ENCODE data around the gene OPN1SW. TPM values are rescaled to one million over a fixed set of nuclear protein-coding genes. Genes with fewer than 3 reads are reported as not detected.
A peak's percentile ranks its signal among the peaks of the same experiment; 100 is the strongest.

OPN1SW gene
- total and polyA plus RNA-seq, 12 donors: not detected

- H3K4me3 ChIP-seq: no peak overlapping the region
- no peak overlapping the region for H3K27ac ChIP-seq
- TF ChIP-seq POLR2A (IDR thresholded peaks at IDR 0.05) (no peak), CTCF (IDR thresholded peaks at IDR 0.05) (no peak)
- H3K36me3 ChIP-seq (replicated peaks in 1 of 2): no peaks in the 10 kb centered on the region
- H3K4me1 ChIP-seq (replicated peaks in 1 of 2): no peaks in the 10 kb centered on the region
- WGBS, 4 donors: 88 to 97% (median 91%) methylated on average over 5 of the region's 5 CpGs
- DNase-seq: no peak
- intact Hi-C loops (cut with DNase I): no loop called here
- no peaks in the 10 kb centered on the region for H3K27me3 ChIP-seq
- H3K9me3 ChIP-seq (replicated peaks in 1 of 3): no peaks in the 10 kb centered on the region
These were observed 5.5 kb upstream of the OPN1SW start for GRCh38 chr7:128781126-128781525.

- intact Hi-C loops (cut with DNase I): no loop called here
- Histone ChIP-seq H3K9me3 (replicated peaks in 1 of 3) (no peaks in the 10 kb centered on the region), H3K4me3 (no peak overlapping the region), H3K27me3 (no peaks in the 10 kb centered on the region), H3K36me3 (replicated peaks in 1 of 2) (no peaks in the 10 kb centered on the region), H3K27ac (no peak overlapping the region), H3K4me1 (replicated peaks in 1 of 2) (no peaks in the 10 kb centered on the region)
- TF ChIP-seq CTCF (IDR thresholded peaks at IDR 0.05) (no peak), POLR2A (IDR thresholded peaks at IDR 0.05) (no peak)
- DNase-seq: no peak
- 97 to 100% (median 97%) methylated on average over 3 to 5 of the region's 5 CpGs for WGBS, 4 donors
These were observed 3.4 kb upstream of the OPN1SW start for GRCh38 chr7:128778946-128779345.

- WGBS, 4 donors: 39 to 49% (median 44%) methylated on average over 5 of the region's 5 CpGs
- Histone ChIP-seq H3K27me3 (no peaks in the 10 kb centered on the region), H3K4me1 (replicated peaks in 1 of 2) (no peaks in the 10 kb centered on the region), H3K27ac (peak overlapping the region in 2 of 5 donors; percentile 16 to 37), H3K36me3 (replicated peaks in 1 of 2) (peaks cover 0 to 8% of the 10 kb centered on the region in 2 donors), H3K9me3 (replicated peaks in 1 of 3) (no peaks in the 10 kb centered on the region), H3K4me3 (no peak overlapping the region)
- intact Hi-C loops (cut with DNase I): no loop called here
- DNase-seq: peak in 1 of 7 donors; percentile 40
- TF ChIP-seq POLR2A (IDR thresholded peaks at IDR 0.05) (no peak), CTCF (IDR thresholded peaks at IDR 0.05) (no peak)
These were observed 1.8 kb upstream of the OPN1SW start for GRCh38 chr7:128777156-128778123.

- Histone ChIP-seq H3K4me1 (replicated peaks in 1 of 2) (no peaks in the 10 kb centered on the region), H3K9me3 (replicated peaks in 1 of 3) (no peaks in the 10 kb centered on the region), H3K27me3 (no peaks in the 10 kb centered on the region), H3K4me3 (no peak overlapping the region), H3K36me3 (replicated peaks in 1 of 2) (peaks cover 0 to 31% of the 10 kb centered on the region in 2 donors), H3K27ac (no peak overlapping the region)
- intact Hi-C loops (cut with DNase I): no loop called here
- DNase-seq: no peak
- TF ChIP-seq POLR2A (IDR thresholded peaks at IDR 0.05) (no peak), CTCF (IDR thresholded peaks at IDR 0.05) (no peak)
- WGBS, 4 donors: 96 to 98% (median 97%) methylated on average over 7 of the region's 7 CpGs
These were observed 673 bp downstream of the OPN1SW start for GRCh38 chr7:128774921-128775320.
